ENCODE data around the gene GALNT2. TPM values are rescaled to one million over a fixed set of nuclear protein-coding genes. Genes with fewer than 3 reads are reported as not detected.

GALNT2 gene
- total and polyA plus RNA-seq, 10 of the 15 experiments (the other 5 are each of a cell fraction or from before 2014, with no cell fraction given) = 0.52 to 27.7 (median 16.3) TPM

DNA sequence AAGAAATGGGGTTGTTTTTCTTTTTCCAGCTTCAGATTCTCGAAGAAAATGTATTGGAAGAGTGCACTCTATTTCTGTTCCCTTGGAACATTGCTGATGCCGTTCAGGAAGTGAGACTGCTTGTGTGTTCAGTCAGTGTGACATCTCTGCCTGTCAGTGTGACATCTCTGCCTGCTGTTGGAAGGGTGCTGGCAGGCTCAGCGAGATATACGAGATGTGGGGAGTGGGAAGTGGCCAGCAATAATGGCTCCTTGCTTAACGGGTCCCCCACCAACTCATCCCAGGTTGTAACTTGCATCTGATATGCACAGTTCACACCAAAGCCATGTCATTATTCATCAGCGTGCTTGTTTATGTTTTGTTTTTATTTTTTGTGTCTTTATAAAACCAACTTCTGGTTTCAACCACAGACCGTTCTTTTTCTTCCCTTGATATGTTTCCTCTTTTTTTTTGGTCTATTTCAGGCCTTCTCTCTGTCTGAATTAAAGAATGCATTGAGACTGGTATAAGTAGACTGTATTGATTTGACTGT lies 145.4 kb downstream of the GALNT2 start (continued):
- TF ChIP-seq CBX3 (IDR thresholded peaks at IDR 0.05; ENCODE audit: borderline replicate concordance, low read depth) (no peak), CHD1 (IDR thresholded peaks at IDR 0.05; ENCODE audit: low read depth, low read length) (no peak), ZNF274 (IDR thresholded peaks at IDR 0.05; ENCODE audit: insufficient read depth, insufficient read length) (no peak), CREB1 (IDR thresholded peaks at IDR 0.05; ENCODE audit: low read depth) (peak; percentile 34; the same call in 1 of the 2 replicates), KLF5 (IDR thresholded peaks at IDR 0.05; ENCODE audit: partially characterized antibody) (no peak), TCF7 (IDR thresholded peaks at IDR 0.05; ENCODE audit: borderline replicate concordance) (no peak), MYB (IDR thresholded peaks at IDR 0.05; ENCODE audit: borderline replicate concordance, low read depth, low read length) (no peak), IRF4 (IDR thresholded peaks at IDR 0.05; ENCODE audit: low read depth, low read length) (peak; percentile 69), SRF (IDR thresholded peaks at IDR 0.05; ENCODE audit: low read depth in 2 of 2, low read length in 2 of 2) (no peak), NRF1 (conservative IDR thresholded peaks at IDR 0.05; ENCODE audit: low read depth, low read length) (no peak), WRNIP1 (IDR thresholded peaks at IDR 0.05; ENCODE audit: borderline replicate concordance, low read depth, low read length) (0 out of 2 replicates have a peak, but pooled peaks have one; percentile 40), PML (IDR thresholded peaks at IDR 0.05; ENCODE audit: low read length) (no peak), RFX5 (IDR thresholded peaks at IDR 0.05; ENCODE audit: low read depth, low read length) (no peak), RUNX3 (IDR thresholded peaks at IDR 0.05; ENCODE audit: low read length) (peak; percentile 96), IKZF2 (IDR thresholded peaks at IDR 0.05) (peak; percentile 60 to 71), JUND (IDR thresholded peaks at IDR 0.05; ENCODE audit: low read depth, low read length) (no peak), NR2C2 (IDR thresholded peaks at IDR 0.05; ENCODE audit: borderline replicate concordance, control insufficient read depth, insufficient read length, low read depth) (no peak), BCL11A (IDR thresholded peaks at IDR 0.05; ENCODE audit: low read depth, low read length) (no peak), HDGF (IDR thresholded peaks at IDR 0.05) (no peak), SMAD5 (IDR thresholded peaks at IDR 0.05; ENCODE audit: low read depth) (no peak), RCOR1 (conservative IDR thresholded peaks at IDR 0.05; ENCODE audit: low read depth, low read length) (0 out of 2 replicates have a peak, but pooled peaks have one; percentile 27), POLR2A (IDR thresholded peaks at IDR 0.05; ENCODE audit: low read depth, low read length) (0 out of 2 replicates have a peak, but pooled peaks have one; percentile 29), FOS (IDR thresholded peaks at IDR 0.05; ENCODE audit: borderline replicate concordance, extremely low read depth, insufficient read length) (no peak)
- TF ChIP-seq, protein P1, sequence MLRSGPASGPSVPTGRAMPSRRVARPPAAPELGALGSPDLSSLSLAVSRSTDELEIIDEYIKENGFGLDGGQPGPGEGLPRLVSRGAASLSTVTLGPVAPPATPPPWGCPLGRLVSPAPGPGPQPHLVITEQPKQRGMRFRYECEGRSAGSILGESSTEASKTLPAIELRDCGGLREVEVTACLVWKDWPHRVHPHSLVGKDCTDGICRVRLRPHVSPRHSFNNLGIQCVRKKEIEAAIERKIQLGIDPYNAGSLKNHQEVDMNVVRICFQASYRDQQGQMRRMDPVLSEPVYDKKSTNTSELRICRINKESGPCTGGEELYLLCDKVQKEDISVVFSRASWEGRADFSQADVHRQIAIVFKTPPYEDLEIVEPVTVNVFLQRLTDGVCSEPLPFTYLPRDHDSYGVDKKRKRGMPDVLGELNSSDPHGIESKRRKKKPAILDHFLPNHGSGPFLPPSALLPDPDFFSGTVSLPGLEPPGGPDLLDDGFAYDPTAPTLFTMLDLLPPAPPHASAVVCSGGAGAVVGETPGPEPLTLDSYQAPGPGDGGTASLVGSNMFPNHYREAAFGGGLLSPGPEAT (IDR thresholded peaks at IDR 0.05; ENCODE audit: low read depth) = peak; percentile 95
- TF ChIP-seq, protein P2, sequence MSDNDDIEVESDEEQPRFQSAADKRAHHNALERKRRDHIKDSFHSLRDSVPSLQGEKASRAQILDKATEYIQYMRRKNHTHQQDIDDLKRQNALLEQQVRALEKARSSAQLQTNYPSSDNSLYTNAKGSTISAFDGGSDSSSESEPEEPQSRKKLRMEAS (IDR thresholded peaks at IDR 0.05; ENCODE audit: low read depth, low read length) = no peak
- TF ChIP-seq, protein P3, sequence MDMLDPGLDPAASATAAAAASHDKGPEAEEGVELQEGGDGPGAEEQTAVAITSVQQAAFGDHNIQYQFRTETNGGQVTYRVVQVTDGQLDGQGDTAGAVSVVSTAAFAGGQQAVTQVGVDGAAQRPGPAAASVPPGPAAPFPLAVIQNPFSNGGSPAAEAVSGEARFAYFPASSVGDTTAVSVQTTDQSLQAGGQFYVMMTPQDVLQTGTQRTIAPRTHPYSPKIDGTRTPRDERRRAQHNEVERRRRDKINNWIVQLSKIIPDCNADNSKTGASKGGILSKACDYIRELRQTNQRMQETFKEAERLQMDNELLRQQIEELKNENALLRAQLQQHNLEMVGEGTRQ (IDR thresholded peaks at IDR 0.05; ENCODE audit: borderline replicate concordance, low read depth, low read length) = no peak
- TF ChIP-seq, protein P4, sequence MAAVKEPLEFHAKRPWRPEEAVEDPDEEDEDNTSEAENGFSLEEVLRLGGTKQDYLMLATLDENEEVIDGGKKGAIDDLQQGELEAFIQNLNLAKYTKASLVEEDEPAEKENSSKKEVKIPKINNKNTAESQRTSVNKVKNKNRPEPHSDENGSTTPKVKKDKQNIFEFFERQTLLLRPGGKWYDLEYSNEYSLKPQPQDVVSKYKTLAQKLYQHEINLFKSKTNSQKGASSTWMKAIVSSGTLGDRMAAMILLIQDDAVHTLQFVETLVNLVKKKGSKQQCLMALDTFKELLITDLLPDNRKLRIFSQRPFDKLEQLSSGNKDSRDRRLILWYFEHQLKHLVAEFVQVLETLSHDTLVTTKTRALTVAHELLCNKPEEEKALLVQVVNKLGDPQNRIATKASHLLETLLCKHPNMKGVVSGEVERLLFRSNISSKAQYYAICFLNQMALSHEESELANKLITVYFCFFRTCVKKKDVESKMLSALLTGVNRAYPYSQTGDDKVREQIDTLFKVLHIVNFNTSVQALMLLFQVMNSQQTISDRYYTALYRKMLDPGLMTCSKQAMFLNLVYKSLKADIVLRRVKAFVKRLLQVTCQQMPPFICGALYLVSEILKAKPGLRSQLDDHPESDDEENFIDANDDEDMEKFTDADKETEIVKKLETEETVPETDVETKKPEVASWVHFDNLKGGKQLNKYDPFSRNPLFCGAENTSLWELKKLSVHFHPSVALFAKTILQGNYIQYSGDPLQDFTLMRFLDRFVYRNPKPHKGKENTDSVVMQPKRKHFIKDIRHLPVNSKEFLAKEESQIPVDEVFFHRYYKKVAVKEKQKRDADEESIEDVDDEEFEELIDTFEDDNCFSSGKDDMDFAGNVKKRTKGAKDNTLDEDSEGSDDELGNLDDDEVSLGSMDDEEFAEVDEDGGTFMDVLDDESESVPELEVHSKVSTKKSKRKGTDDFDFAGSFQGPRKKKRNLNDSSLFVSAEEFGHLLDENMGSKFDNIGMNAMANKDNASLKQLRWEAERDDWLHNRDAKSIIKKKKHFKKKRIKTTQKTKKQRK (IDR thresholded peaks at IDR 0.05; ENCODE audit: low read depth, low read length) = no peak
